HCT116 (cell line): ENCODE data around the gene IQGAP2. TPM values are rescaled to one million over a fixed set of nuclear protein-coding genes. Genes with fewer than 3 reads are reported as not detected.

ENCODE experiments used
- ATAC-seq: fragments of 200-7000 bp; cut with Tn5 transposase; 2 replicates; pipeline ENCODE4 v1.9.1; 2020; ENCODE audit warnings: mild to moderate bottlenecking, moderate library complexity
- BruUV-seq: library from RNA; stranded (reverse); fragments of 400-500 nt; replicated peaks from 2 replicates; lab custom pipeline; 2021; lab: Mats Ljungman, UMichigan
- CTCF ChIA-PET: fragments of 300-600 bp; sonication (Branson Sonifier 250); formaldehyde crosslinking; loops from one replicate; lab custom pipeline; 2021; ENCODE audit warnings: antibody characterized with exemption; lab: Charles Lee
- POLR2A ChIA-PET: fragments of 300-600, 350-600 bp; sonication (Branson Sonifier 250); formaldehyde crosslinking; loops from one replicate; lab custom pipeline; 2021; ENCODE audit warnings: antibody characterized with exemption; lab: Charles Lee
- RAD21 ChIA-PET, 2 experiments: fragments of 300-600 bp; sonication (Branson Sonifier 250); formaldehyde crosslinking; loops; one replicate each; lab custom pipeline; 2023; ENCODE audit warnings: low total read pairs in 2 of 2; ENCODE audit not compliant: uncharacterized antibody in 2 of 2, unreplicated experiment in 2 of 2, low non-redundant PET in 1 of 2; lab: Charles Lee
- DNase-seq: peaks from one replicate; pipeline ENCODE4 v3.0.0-alpha.2; 2010; ENCODE audit warnings: low read depth, low spot score
- H2AFZ ChIP-seq: fragments of 200-600 bp; shearing (Covaris generic), sonication (generic); 2 replicates; pipeline ENCODE4 v1.6.1; 2017; ENCODE audit warnings: low read depth, mixed run types, mixed read lengths, antibody characterized with exemption, low read length; ENCODE audit not compliant: poor library complexity, severe bottlenecking
- H3K27ac ChIP-seq: 2 replicates; pipeline ENCODE4 v1.5.1; 2012; ENCODE audit warnings: low read depth, low read length
- H3K27me3 ChIP-seq: fragments of 200-600 bp; sonication (generic); 2 replicates; pipeline ENCODE4 v1.6.1; 2016; ENCODE audit warnings: mixed run types, low read length, mixed read lengths; ENCODE audit not compliant: insufficient read depth
- H3K36me3 ChIP-seq, 2 experiments: fragments of 200-500 bp in 1 of 2; fragments of 200-600 bp in 1 of 2; sonication (Bioruptor generic) in 1 of 2; sonication (generic) in 1 of 2; 2 replicates each; pipeline versions ENCODE4 v1.5.1 to v1.6.1; 2014 to 2016; ENCODE audit warnings: low read length in 2 of 2, inconsistent platforms in 1 of 2, mixed read lengths in 1 of 2, mixed run types in 1 of 2; ENCODE audit not compliant: insufficient read depth in 2 of 2, control insufficient read depth in 1 of 2
- H3K4me1 ChIP-seq, 2 experiments: fragments of 200-600 bp in 1 of 2; sonication (generic) in 1 of 2; 2 replicates each; pipeline versions ENCODE4 v1.5.1 to v1.6.1; 2012 to 2017; ENCODE audit warnings: low read length in 2 of 2, inconsistent platforms in 1 of 2, mild to moderate bottlenecking in 1 of 2, mixed read lengths in 1 of 2, mixed run types in 1 of 2, moderate library complexity in 1 of 2; ENCODE audit not compliant: insufficient read depth in 2 of 2, control insufficient read depth in 1 of 2
- H3K4me2 ChIP-seq: fragments of 200-600 bp; sonication (generic); 2 replicates; pipeline ENCODE4 v1.6.1; 2017; ENCODE audit warnings: mixed run types, low read length, mixed read lengths
- H3K4me3 ChIP-seq, 2 experiments: fragments of 200-600 bp in 1 of 2; sonication (generic) in 1 of 2; replicated peaks in 1 of 2; 2 replicates each; pipeline ENCODE4 v1.5.1; 2011 to 2016; ENCODE audit warnings: low read length in 2 of 2, control low read depth in 1 of 2, low read depth in 1 of 2, mild to moderate bottlenecking in 1 of 2, mixed read lengths in 1 of 2, mixed run types in 1 of 2
- H3K79me2 ChIP-seq: fragments of 200-600 bp; sonication (generic); 2 replicates; pipeline ENCODE4 v1.6.1; 2017; ENCODE audit warnings: mild to moderate bottlenecking, mixed run types, low read length, moderate library complexity, mixed read lengths; ENCODE audit not compliant: insufficient read depth
- H3K9ac ChIP-seq: fragments of 200-600 bp; sonication (generic); 2 replicates; pipeline ENCODE4 v1.6.1; 2016; ENCODE audit warnings: low read length, mixed read lengths
- H3K9me2 ChIP-seq: fragments of 200-600 bp; sonication (generic), shearing (Covaris generic); 2 replicates; pipeline ENCODE4 v1.6.1; 2017; ENCODE audit warnings: mixed run types, mild to moderate bottlenecking, moderate library complexity; ENCODE audit not compliant: insufficient read depth
- H3K9me3 ChIP-seq, 2 experiments: fragments of 200-500 bp in 1 of 2; fragments of 200-600 bp in 1 of 2; sonication (Bioruptor generic) in 1 of 2; sonication (generic) in 1 of 2; 2 replicates each; pipeline ENCODE4 v1.6.1; 2014 to 2017; ENCODE audit warnings: low read length in 2 of 2, mixed read lengths in 2 of 2, inconsistent platforms in 1 of 2, low read depth in 1 of 2, mild to moderate bottlenecking in 1 of 2, mixed run types in 1 of 2, moderate library complexity in 1 of 2; ENCODE audit not compliant: control insufficient read depth in 1 of 2, insufficient read depth in 1 of 2
- H4K20me1 ChIP-seq: fragments of 200-600 bp; sonication (generic), shearing (Covaris generic); 2 replicates; pipeline ENCODE4 v1.6.1; 2017; ENCODE audit warnings: mixed run types, mild to moderate bottlenecking, moderate library complexity; ENCODE audit not compliant: insufficient read depth
- ATF3 ChIP-seq: IDR thresholded peaks from 2 replicates; pipeline ENCODE4 v1.6.1; 2012
- CBX3 ChIP-seq: IDR thresholded peaks from 2 replicates; pipeline ENCODE4 v1.6.1; 2012; ENCODE audit warnings: low read depth
- CEBPB ChIP-seq: IDR thresholded peaks from 2 replicates; pipeline ENCODE4 v1.6.1; 2012; ENCODE audit warnings: low read depth
- CTCF ChIP-seq, 3 experiments: fragments of 200-600 bp in 1 of 3; sonication (generic) in 1 of 3; IDR thresholded peaks in 2 of 3; conservative IDR thresholded peaks in 1 of 3; 2 replicates each; pipeline ENCODE4 v1.5.1; 2012 to 2017; ENCODE audit warnings: low read depth in 2 of 3, low read length in 2 of 3, antibody characterized with exemption in 1 of 3, borderline replicate concordance in 1 of 3, control low read depth in 1 of 3, mild to moderate bottlenecking in 1 of 3, mixed read lengths in 1 of 3, mixed run types in 1 of 3, moderate library complexity in 1 of 3; ENCODE audit not compliant: insufficient read depth in 1 of 3
- ELF1 ChIP-seq: IDR thresholded peaks from 2 replicates; pipeline ENCODE4 v1.6.1; 2012; ENCODE audit warnings: low read depth, borderline replicate concordance
- EZH2 ChIP-seq: fragments of 200-600 bp; sonication (generic); IDR thresholded peaks from 2 replicates; pipeline ENCODE4 v1.6.1; 2017; ENCODE audit warnings: antibody characterized with exemption, mixed run types
- EZH2phosphoT487 ChIP-seq: fragments of 200-600 bp; IDR thresholded peaks from 2 replicates; pipeline ENCODE4 v1.6.1; 2018; ENCODE audit warnings: antibody characterized with exemption, borderline replicate concordance
- FOSL1 ChIP-seq: IDR thresholded peaks from 2 replicates; pipeline ENCODE4 v1.6.1; 2012; ENCODE audit warnings: low read depth
- JUND ChIP-seq: IDR thresholded peaks from 2 replicates; pipeline ENCODE4 v1.6.1; 2012
- POLR2AphosphoS5 ChIP-seq: IDR thresholded peaks from 2 replicates; pipeline ENCODE4 v1.6.1; 2011; ENCODE audit warnings: mild to moderate bottlenecking, low read depth, low read length, moderate library complexity
- SIN3A ChIP-seq: IDR thresholded peaks from 2 replicates; pipeline ENCODE4 v1.6.1; 2012; ENCODE audit warnings: low read depth
- SP1 ChIP-seq: IDR thresholded peaks from 2 replicates; pipeline ENCODE4 v1.6.1; 2012; ENCODE audit warnings: low read depth
- TCF7L2 ChIP-seq: IDR thresholded peaks from 2 replicates; pipeline ENCODE4 v1.7.0; 2011; ENCODE audit warnings: borderline replicate concordance, inconsistent platforms; ENCODE audit not compliant: insufficient read depth, insufficient read length; ENCODE audit errors: extremely low read depth
- YY1 ChIP-seq: IDR thresholded peaks from 2 replicates; pipeline ENCODE4 v1.6.1; 2011; ENCODE audit warnings: low read length, low read depth, moderate library complexity, mild to moderate bottlenecking; ENCODE audit not compliant: insufficient replicate concordance; ENCODE audit errors: extremely low read depth
- ZNF274 ChIP-seq: fragments of 200-500 bp; sonication (Bioruptor generic); IDR thresholded peaks from 2 replicates; pipeline ENCODE4 v1.6.1; 2014; ENCODE audit warnings: mild to moderate bottlenecking, low read depth, low read length, inconsistent platforms
- intact Hi-C: fragments of 100-400 bp; cut with micrococcal nuclease; formaldehyde crosslinking; loops from 2 replicates; pipeline ENCODE4 v1.10.0; 2022
- total RNA-seq: library from RNA; stranded (reverse); gene quantifications from one replicate; pipeline ENCODE4 v1.2.1, GENCODE V29; 2021; ENCODE audit not compliant: unreplicated experiment
- TF ChIP-seq, protein P1 (sequence below): IDR thresholded peaks from 2 replicates; pipeline ENCODE4 v1.6.1; 2012
- TF ChIP-seq, protein P2 (sequence below): IDR thresholded peaks from 2 replicates; pipeline ENCODE4 v1.6.1; 2011; ENCODE audit warnings: mild to moderate bottlenecking, low read length, moderate library complexity; ENCODE audit not compliant: insufficient replicate concordance; ENCODE audit errors: extremely low read depth

Gene IQGAP2
- total RNA-seq, 1 experiment from 2014 or later = 2.0 TPM

- BruUV-seq = no TSS peak
- Histone ChIP-seq H3K9ac (no peak overlapping the region), H3K4me1 (peaks cover 0 to 2% of the 10 kb centered on the region in 2 experiments; a peak in 1 of 4 replicates), H2AFZ (no peak overlapping the region), H3K4me3 (no peak overlapping the region), H3K36me3 (no peaks in the 10 kb centered on the region), H3K79me2 (no peaks in the 10 kb centered on the region), H3K9me3 (no peaks in the 10 kb centered on the region), H3K9me2 (no peaks in the 10 kb centered on the region), H4K20me1 (no peaks in the 10 kb centered on the region), H3K27ac (no peak overlapping the region), H3K27me3 (no peaks in the 10 kb centered on the region), H3K4me2 (no peak overlapping the region)
- intact Hi-C loops = no loop called here
- CTCF ChIA-PET = no interaction called here
- TF ChIP-seq YY1 (no peak), JUND (no peak), EZH2 (no peak), EZH2phosphoT487 (no peak), FOSL1 (no peak), SP1 (no peak), ATF3 (no peak), CBX3 (no peak), ZNF274 (no peak)
- POLR2A ChIA-PET = no interaction called here
- RAD21 ChIA-PET = no interaction called here
- ATAC-seq = no peak
- no peak for DNase-seq
These were observed 73.5 kb downstream of the IQGAP2 start for GRCh38 chr5:76476474-76477038.

GRCh38 chr5:76477061-76477460 lies 74.0 kb downstream of the IQGAP2 start:
- Histone ChIP-seq H3K4me1 (peaks cover 0 to 2% of the 10 kb centered on the region in 2 experiments; a peak in 1 of 4 replicates), H3K79me2 (no peaks in the 10 kb centered on the region), H3K9me3 (no peaks in the 10 kb centered on the region), H3K9me2 (no peaks in the 10 kb centered on the region), H4K20me1 (no peaks in the 10 kb centered on the region), H3K4me3 (no peak overlapping the region), H3K27me3 (no peaks in the 10 kb centered on the region), H3K9ac (no peak overlapping the region), H2AFZ (no peak overlapping the region), H3K36me3 (no peaks in the 10 kb centered on the region), H3K27ac (no peak overlapping the region), H3K4me2 (no peak overlapping the region)
- ChIA-PET POLR2A (no interaction called here), CTCF (no interaction called here), RAD21 (no interaction called here)
- ATAC-seq (no peak), DNase-seq (no peak)
- BruUV-seq = no TSS peak
- intact Hi-C loops = no loop called here
- TF ChIP-seq FOSL1 (no peak), CEBPB (no peak), CBX3 (no peak), POLR2AphosphoS5 (no peak), TCF7L2 (no peak), ELF1 (no peak), SIN3A (no peak), EZH2 (no peak), CTCF (IDR thresholded peaks at IDR 0.05 in 2 of 3, conservative IDR thresholded peaks at IDR 0.05 in 1 of 3; ENCODE audit: borderline replicate concordance in 1 of 3, insufficient read depth in 1 of 3, low read depth in 2 of 3, low read length in 2 of 3) (no peak), EZH2phosphoT487 (no peak)
- TF ChIP-seq, protein P1, sequence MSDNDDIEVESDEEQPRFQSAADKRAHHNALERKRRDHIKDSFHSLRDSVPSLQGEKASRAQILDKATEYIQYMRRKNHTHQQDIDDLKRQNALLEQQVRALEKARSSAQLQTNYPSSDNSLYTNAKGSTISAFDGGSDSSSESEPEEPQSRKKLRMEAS = no peak
- TF ChIP-seq, protein P2, sequence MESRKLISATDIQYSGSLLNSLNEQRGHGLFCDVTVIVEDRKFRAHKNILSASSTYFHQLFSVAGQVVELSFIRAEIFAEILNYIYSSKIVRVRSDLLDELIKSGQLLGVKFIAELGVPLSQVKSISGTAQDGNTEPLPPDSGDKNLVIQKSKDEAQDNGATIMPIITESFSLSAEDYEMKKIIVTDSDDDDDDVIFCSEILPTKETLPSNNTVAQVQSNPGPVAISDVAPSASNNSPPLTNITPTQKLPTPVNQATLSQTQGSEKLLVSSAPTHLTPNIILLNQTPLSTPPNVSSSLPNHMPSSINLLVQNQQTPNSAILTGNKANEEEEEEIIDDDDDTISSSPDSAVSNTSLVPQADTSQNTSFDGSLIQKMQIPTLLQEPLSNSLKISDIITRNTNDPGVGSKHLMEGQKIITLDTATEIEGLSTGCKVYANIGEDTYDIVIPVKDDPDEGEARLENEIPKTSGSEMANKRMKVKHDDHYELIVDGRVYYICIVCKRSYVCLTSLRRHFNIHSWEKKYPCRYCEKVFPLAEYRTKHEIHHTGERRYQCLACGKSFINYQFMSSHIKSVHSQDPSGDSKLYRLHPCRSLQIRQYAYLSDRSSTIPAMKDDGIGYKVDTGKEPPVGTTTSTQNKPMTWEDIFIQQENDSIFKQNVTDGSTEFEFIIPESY = no peak
